B cell (primary cell): ENCODE data around the gene ANO9.

Source experiments
- CTCF ChIP-seq: fragments of 200-600 bp; IDR thresholded peaks from one replicate; pipeline ENCODE4 v1.8.0; 2022; ENCODE audit warnings: antibody characterized with exemption, mild to moderate bottlenecking
- EZH2 ChIP-seq: IDR thresholded peaks from 2 replicates; pipeline ENCODE4 v1.6.1; 2012; ENCODE audit warnings: borderline replicate concordance, low read depth, mild to moderate bottlenecking, moderate library complexity, low read length; ENCODE audit not compliant: insufficient read depth, poor library complexity, severe bottlenecking

- TF ChIP-seq CTCF = no peak
- TF ChIP-seq EZH2 = no peak
Observed at GRCh38 chr11:385594-386351, 56.0 kb downstream of the ANO9 start.
